Parathyroid adenoma (tissue), 2 donors: Measurements from ENCODE around the gene CADPS.

Experiments used
- H2AFZ ChIP-seq: fragments of 300-600 bp; sonication (generic); one replicate; pipeline ENCODE4 v1.7.0; 2017; ENCODE audit warnings: antibody characterized with exemption, mild to moderate bottlenecking
- H3K27ac ChIP-seq: fragments of 300-600 bp; sonication (generic); one replicate; pipeline ENCODE4 v1.7.0; 2017
- H3K27me3 ChIP-seq: fragments of 300-600 bp; sonication (generic); one replicate; pipeline ENCODE4 v1.7.0; 2017; ENCODE audit warnings: low read length; ENCODE audit not compliant: control insufficient read depth, insufficient read depth
- H3K36me3 ChIP-seq: fragments of 300-600 bp; sonication (generic); one replicate; pipeline ENCODE4 v1.7.0; 2017; ENCODE audit warnings: low read length; ENCODE audit not compliant: control insufficient read depth, insufficient read depth
- H3K4me1 ChIP-seq: fragments of 300-600 bp; sonication (generic); one replicate; pipeline ENCODE4 v1.7.0; 2017; ENCODE audit warnings: control low read depth
- H3K4me2 ChIP-seq: fragments of 300-600 bp; sonication (generic); one replicate; pipeline ENCODE4 v1.7.0; 2017; ENCODE audit warnings: low read length
- H3K4me3 ChIP-seq: fragments of 300-600 bp; sonication (generic); one replicate; pipeline ENCODE4 v1.7.0; 2017; ENCODE audit warnings: low read depth, low read length
- H3K79me2 ChIP-seq: fragments of 300-600 bp; sonication (generic); one replicate; pipeline ENCODE4 v1.7.0; 2017; ENCODE audit warnings: control low read depth
- H3K9ac ChIP-seq: fragments of 300-600 bp; sonication (generic); one replicate; pipeline ENCODE4 v1.7.0; 2017; ENCODE audit warnings: mild to moderate bottlenecking
- H3K9me3 ChIP-seq: fragments of 300-600 bp; sonication (generic); one replicate; pipeline ENCODE4 v1.7.0; 2017; ENCODE audit warnings: low read length; ENCODE audit not compliant: control insufficient read depth
- TF ChIP-seq, protein P1 (sequence below): fragments of 300-600 bp; sonication (generic); IDR thresholded peaks from one replicate; pipeline ENCODE4 v1.7.0; 2017; ENCODE audit warnings: antibody characterized with exemption, mild to moderate bottlenecking
- donor health status: primary hyperparathyroidism.

The CADPS gene

DNA sequence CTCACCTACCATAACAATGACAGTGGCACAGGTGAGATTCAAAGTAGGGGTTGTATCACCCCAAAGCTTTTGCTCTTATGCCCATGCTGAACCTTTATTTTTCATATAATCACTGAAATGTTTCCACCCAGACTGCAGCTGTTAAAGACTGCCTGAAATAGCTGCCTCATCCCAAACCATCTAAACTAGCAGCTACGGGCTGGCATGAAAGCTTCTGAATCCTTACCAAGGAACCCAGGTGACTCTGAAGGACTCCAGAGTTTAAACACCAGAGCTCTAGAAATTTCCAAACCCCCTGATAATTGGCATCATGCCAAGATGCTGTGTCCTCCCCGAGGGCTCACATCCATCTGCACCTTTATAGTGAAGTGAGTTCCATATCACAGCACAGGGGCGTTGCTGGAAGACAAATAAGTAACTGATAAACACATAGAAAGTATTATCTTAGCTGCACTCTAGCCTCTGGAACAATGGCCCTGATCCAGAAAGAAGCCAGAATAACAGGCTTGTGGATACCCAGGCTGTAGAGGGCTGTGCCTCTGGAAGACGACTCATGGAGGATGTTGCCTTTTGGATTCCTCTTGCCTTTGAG lies 238.9 kb downstream of the CADPS start:
- no peaks in the 10 kb centered on the region for H3K4me1 ChIP-seq
- H3K4me2 ChIP-seq: no peak overlapping the region
- no peak overlapping the region for H2AFZ ChIP-seq
- TF ChIP-seq, protein P1, sequence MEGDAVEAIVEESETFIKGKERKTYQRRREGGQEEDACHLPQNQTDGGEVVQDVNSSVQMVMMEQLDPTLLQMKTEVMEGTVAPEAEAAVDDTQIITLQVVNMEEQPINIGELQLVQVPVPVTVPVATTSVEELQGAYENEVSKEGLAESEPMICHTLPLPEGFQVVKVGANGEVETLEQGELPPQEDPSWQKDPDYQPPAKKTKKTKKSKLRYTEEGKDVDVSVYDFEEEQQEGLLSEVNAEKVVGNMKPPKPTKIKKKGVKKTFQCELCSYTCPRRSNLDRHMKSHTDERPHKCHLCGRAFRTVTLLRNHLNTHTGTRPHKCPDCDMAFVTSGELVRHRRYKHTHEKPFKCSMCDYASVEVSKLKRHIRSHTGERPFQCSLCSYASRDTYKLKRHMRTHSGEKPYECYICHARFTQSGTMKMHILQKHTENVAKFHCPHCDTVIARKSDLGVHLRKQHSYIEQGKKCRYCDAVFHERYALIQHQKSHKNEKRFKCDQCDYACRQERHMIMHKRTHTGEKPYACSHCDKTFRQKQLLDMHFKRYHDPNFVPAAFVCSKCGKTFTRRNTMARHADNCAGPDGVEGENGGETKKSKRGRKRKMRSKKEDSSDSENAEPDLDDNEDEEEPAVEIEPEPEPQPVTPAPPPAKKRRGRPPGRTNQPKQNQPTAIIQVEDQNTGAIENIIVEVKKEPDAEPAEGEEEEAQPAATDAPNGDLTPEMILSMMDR: no peak
- no peaks in the 10 kb centered on the region for H3K27me3 ChIP-seq
- no peak overlapping the region for H3K4me3 ChIP-seq
- H3K36me3 ChIP-seq: peaks cover 3% of the 10 kb centered on the region
- H3K79me2 ChIP-seq: no peaks in the 10 kb centered on the region
- no peak overlapping the region for H3K27ac ChIP-seq
- no peaks in the 10 kb centered on the region for H3K9me3 ChIP-seq
- no peak overlapping the region for H3K9ac ChIP-seq

DNA sequence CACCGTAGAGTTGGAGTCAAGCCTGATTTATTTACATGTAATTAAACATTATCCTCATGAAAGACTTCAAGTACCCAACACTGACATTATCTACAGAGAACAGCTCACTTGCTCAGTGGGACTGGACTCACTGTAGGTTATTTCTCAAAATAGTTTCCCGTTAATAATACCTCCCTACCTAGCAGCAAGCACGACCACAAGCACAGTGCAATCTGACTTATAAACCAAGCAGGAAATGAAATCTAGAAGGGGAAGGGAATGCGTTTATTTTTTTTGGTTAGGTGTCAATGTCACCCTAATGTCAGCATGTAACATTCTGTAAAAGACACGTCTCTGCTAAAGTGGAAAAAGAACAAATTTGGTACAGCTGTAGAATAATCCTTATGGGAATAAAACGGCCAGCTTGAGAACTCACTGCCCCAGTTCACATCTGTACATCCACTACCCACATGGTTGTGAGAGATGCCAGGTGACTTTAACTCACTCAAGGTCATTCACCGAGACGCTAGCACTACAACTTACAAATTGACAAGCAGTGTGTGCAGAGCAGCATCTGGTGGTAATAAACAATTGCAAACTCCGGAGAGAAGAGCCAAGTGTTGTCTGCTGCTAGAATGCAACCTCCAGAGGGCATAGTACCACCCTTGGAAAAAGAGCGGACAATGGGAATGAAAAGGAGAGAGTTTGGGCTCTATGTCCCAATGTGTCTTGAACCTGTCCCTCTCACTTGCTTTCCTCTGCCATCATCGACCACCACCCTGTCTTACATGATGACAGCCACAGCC lies 242.5 kb downstream of the CADPS start:
- no peak overlapping the region for H2AFZ ChIP-seq
- TF ChIP-seq, protein P1: no peak
- H3K79me2 ChIP-seq: no peaks in the 10 kb centered on the region
- no peak overlapping the region for H3K9ac ChIP-seq
- no peaks in the 10 kb centered on the region for H3K9me3 ChIP-seq
- H3K4me2 ChIP-seq: no peak overlapping the region
- H3K36me3 ChIP-seq: peaks cover 3% of the 10 kb centered on the region
- no peaks in the 10 kb centered on the region for H3K4me1 ChIP-seq
- no peaks in the 10 kb centered on the region for H3K27me3 ChIP-seq
- no peak overlapping the region for H3K27ac ChIP-seq
- H3K4me3 ChIP-seq: no peak overlapping the region

DNA sequence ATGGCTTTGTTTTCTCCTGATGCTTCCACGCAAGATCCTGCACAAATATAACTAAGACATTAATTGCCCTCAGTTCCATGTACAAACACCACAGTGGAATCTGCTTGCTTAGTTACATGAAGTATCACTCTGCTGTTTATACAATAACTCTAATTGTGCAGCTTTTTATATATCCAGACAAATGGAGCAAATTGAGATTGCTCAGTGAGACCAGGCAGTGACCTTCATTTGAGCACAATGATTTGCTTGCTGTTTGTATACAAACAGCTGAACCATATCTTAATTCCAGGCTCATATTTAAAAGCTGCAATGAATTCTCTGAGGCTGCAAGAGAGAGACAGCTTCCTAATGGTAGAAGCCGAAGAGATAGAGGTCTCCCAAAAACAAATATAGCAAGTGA lies 243.7 kb downstream of the CADPS start:
- Histone ChIP-seq H3K4me3 (no peak overlapping the region), H3K9me3 (no peaks in the 10 kb centered on the region), H3K27me3 (no peaks in the 10 kb centered on the region), H3K79me2 (no peaks in the 10 kb centered on the region), H3K9ac (no peak overlapping the region), H3K4me1 (no peaks in the 10 kb centered on the region), H3K36me3 (peaks cover 3% of the 10 kb centered on the region), H2AFZ (no peak overlapping the region), H3K27ac (no peak overlapping the region), H3K4me2 (no peak overlapping the region)
- TF ChIP-seq, protein P1: no peak

DNA sequence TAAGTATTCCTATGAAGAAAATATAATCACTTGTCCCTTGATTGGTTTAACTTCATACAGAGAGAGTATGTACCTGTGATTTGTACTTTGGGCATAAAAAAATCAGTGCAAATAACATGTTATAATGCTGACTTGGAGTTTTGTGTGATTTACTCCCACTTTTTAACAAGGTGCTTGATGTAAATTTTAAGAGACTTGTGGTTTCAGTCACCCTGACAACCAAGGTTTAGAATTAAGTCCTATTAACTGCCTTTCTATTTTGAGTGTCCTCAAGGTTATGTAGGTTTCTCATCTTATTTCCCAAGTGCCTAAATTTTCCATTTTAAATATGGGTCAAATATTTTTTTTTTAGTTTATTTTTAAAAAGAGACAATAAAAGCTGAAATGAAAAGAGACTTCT lies 244.6 kb downstream of the CADPS start:
- H3K4me3 ChIP-seq: no peak overlapping the region
- H3K79me2 ChIP-seq: no peaks in the 10 kb centered on the region
- no peaks in the 10 kb centered on the region for H3K4me1 ChIP-seq
- H3K9ac ChIP-seq: no peak overlapping the region
- no peak overlapping the region for H3K4me2 ChIP-seq
- no peak overlapping the region for H3K27ac ChIP-seq
- H3K9me3 ChIP-seq: no peaks in the 10 kb centered on the region
- H2AFZ ChIP-seq: no peak overlapping the region
- TF ChIP-seq, protein P1: no peak
- H3K27me3 ChIP-seq: no peaks in the 10 kb centered on the region
- H3K36me3 ChIP-seq: peaks cover 3% of the 10 kb centered on the region
